GM21825 (cell line): ENCODE measurements around the gene SNX32.

Experiments
- ATAC-seq: cut with Tn5 transposase; IDR thresholded peaks from one replicate; pipeline ENCODE4 v1.9.1; 2021; ENCODE audit warnings: mild to moderate bottlenecking, moderate library complexity; ENCODE audit not compliant: unreplicated experiment

SNX32 gene

DNA sequence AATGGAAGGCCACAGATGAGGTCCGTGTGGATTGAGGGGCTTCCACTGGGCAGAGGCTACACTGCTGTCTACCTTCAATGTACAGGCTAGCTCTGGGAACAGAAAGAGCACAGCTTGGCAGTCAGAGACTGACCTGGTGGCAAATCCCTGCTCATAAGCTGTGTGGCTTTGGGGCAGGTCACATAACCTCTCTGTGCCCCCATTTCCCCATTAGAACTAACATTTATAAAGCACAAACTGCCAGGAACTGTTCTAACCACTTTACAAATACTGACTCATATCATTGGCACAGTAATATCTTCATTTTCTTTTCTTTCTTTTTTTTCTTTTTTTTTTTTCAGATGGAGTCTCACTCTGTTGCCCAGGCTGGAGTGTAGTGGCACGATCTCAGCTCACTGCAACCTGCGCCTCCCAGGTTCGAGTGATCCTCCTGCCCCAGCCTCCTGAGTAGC, 63.3 kb downstream of the SNX32 start:
- ATAC-seq, result no peak

DNA sequence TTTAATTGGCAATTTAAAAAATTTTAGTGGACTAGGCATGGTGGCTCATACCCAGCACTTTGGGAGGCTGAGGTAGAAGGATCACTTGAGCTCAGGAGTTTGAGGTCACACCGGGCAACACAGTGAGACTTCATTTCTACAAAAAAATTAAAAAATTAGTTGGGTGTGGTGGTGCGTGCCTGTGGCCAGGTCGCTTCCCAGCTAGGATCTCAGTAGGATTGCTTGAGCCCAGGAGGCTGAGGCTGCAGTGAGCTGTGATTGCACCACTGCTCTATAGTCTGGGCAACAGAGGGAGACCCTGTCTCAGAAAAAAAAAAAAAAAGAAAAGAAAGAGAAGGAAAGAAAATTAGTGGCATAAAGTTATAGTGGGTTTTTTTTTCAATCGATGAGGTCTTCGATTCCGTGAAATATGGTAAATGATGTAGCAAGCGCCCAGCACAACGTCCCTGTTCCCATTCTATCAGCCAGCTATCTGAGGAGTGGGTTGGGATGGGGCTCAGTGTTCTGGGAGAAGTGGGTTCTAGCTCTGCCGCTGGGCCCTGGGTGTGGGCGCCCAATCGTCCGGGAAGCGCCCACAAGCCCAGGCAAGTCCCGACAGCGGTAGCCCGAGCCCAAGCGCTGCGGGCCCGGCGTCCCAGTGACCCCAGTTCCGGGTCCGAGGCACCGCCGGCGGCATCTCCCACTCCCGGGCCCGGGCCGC, 65.0 kb downstream of the SNX32 start:
- ATAC-seq, result no peak

DNA sequence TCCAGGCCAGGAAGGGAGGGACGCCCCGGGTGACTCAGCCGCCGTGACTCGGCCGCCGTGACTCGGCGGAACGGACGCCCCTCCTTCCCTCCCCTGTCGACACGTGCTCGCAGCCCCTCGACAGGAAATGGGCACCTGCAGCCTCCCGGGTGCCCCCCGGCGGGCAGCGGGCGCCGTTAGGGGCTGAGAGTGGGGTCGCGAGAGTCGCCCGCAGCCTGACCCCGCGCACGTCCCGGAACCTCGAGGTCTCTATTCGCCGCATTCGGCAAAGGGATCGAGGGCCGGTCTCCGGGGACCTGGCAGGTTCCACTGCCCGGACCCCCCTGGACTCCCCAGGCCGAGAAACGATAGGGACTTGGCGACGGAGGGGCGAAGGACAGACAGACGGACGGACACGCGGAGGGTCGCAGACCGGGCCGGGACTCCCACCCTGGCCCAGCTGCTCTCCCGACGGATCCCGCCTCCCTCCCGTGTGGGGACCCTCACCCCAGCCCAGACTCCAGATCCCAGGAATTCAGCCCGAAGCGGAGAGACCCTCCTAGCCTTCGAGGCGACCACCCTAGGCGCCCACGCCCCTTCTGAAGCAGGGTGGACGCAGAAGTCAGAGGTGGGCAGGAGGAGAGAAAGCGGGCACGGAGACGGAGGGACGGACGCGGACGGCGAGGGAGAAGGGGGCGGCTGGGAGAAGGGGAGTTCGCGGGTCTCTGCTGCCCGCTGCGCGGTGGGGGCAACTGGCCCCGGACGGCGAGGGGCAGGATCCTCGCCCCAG, 65.8 kb downstream of the SNX32 start:
- peak; percentile 4 for ATAC-seq

DNA sequence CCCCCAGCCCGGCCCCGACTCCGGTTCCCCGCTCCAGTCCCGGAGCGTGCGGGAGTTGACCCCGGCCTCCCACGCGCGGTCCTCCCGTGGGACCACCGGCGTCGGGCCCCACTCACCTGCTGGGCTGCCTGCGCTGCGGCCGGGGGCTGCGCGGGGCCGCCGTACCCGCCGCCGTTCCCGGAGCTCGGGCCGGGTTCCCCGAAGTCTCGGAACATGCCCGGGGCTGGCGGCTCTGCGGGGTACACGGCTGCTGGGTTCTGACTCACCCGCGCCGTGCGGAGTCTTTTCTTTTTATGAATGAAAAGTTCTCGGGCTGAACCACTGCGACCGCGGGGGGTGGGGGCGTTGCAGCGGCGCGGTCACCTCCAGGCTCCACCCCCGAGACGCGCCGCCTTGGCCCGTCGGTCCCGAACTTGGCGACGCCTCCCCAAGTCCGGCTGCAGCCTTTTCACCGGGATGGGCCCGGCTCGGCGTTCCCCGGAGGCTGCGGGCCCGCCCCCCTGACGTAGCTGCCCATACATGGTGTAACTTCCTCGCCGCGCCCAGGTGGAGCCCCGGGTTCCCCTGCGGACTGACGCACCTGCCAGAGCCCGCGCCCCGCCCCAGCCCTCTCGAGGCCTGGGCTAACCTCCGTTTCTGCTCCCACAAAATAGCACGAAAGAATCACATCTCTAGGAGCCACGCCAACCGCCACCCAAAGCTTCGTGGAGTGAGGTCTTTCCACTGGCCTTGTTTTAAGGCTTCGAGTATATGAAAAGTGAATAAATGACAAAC, 66.5 kb downstream of the SNX32 start, which contains the start of gene FOSL1:
FOSL1 (minus strand) TSS at position 264 of the 774 bp plus-strand sequence; CDS start at position 215, 49 bp downstream.
- peak; percentile 69 for ATAC-seq

DNA sequence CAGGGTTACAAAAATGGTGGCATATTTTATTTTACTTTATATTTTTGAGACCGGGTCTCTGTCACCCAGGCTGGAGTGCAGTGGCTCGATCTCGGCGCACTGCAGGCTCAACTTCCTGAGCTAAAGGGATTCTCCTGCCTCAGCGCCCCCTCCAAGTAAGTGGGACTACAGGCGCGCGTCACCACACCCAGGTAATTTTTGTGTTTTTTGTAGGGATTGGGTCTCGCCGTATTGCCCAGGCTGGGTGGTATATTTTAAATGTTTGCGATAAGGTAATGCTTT, 67.1 kb downstream of the SNX32 start:
- no peak for ATAC-seq

DNA sequence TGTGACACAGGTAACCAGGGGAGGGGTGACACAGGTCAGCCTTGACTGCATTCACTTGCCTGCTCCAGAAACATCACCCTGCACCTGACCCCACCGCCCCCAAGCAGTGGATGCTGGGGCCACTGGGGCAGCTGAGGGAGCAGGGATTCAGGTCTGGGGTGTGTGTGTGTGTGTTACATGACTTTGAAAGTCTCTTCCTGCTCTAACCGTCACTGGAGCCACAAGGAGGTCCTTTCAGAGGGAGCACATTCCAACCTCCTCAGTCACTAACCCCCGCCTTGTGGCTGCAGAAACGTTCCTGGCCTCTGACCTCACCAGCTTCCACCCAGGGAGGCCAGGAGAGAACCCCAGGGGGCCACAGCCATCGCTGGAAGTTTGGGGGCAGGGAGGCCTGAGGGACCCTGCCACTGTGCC, 69.3 kb downstream of the SNX32 start:
- no peak for ATAC-seq
